ENCODE data around the gene HUNK.

DNA sequence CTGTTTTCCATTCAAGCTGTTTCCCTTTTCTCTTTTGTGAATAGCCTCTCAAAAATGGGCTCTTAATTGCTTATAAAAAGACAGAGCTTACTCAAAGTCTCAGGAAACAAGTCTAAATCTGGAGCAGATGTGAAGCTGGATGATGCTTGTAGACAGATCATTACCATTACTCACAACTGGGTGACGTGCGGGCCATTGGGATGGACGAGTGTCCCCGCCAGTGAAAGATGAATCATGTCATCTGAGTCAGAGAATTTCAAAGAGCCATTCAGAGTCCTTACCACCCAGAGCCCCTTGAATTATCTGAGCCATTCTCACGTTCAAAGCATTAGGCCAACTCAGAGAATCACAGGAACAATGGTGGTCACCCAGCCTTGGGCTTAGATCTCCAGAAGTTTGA is 134.6 kb downstream of the HUNK start:
- TF ChIP-seq, protein P1, sequence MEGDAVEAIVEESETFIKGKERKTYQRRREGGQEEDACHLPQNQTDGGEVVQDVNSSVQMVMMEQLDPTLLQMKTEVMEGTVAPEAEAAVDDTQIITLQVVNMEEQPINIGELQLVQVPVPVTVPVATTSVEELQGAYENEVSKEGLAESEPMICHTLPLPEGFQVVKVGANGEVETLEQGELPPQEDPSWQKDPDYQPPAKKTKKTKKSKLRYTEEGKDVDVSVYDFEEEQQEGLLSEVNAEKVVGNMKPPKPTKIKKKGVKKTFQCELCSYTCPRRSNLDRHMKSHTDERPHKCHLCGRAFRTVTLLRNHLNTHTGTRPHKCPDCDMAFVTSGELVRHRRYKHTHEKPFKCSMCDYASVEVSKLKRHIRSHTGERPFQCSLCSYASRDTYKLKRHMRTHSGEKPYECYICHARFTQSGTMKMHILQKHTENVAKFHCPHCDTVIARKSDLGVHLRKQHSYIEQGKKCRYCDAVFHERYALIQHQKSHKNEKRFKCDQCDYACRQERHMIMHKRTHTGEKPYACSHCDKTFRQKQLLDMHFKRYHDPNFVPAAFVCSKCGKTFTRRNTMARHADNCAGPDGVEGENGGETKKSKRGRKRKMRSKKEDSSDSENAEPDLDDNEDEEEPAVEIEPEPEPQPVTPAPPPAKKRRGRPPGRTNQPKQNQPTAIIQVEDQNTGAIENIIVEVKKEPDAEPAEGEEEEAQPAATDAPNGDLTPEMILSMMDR (IDR thresholded peaks at IDR 0.05) = no peak
- TF ChIP-seq ZFX (IDR thresholded peaks at IDR 0.05; ENCODE audit: borderline replicate concordance) = no peak

Measured in 22Rv1 (cell line).